Ovary (tissue), 9 donors: ENCODE results near the gene EPB41L1. TPM values are rescaled to one million over a fixed set of nuclear protein-coding genes. Genes with fewer than 3 reads are reported as not detected.

Source experiments
- DNase-seq, 5 donors: peaks; one replicate each; pipeline ENCODE4 v3.0.0-alpha.2; 2019 to 2020
- H3K27ac ChIP-seq, 2 donors: fragments of 200-600 bp; one replicate each; pipeline versions ENCODE4 v1.5.1 to v1.8.0; 2019 to 2022
- H3K27me3 ChIP-seq: fragments of 200-600 bp; one replicate; pipeline ENCODE4 v1.8.0; 2022
- H3K36me3 ChIP-seq: fragments of 200-600 bp; sonication (generic); one replicate; pipeline ENCODE4 v1.5.1; 2019
- H3K4me1 ChIP-seq: one replicate; pipeline ENCODE4 v1.8.1; 2013; ENCODE audit warnings: mild to moderate bottlenecking, moderate library complexity; ENCODE audit not compliant: insufficient read depth
- H3K4me3 ChIP-seq: fragments of 200-600 bp; sonication (generic); one replicate; pipeline ENCODE4 v1.5.1; 2017
- H3K9me3 ChIP-seq, 2 donors: fragments of 200-600 bp in 1 of 2; sonication (generic) in 1 of 2; one replicate each; pipeline versions ENCODE4 v1.5.1 to v1.8.1; 2013 to 2019; ENCODE audit warnings: mild to moderate bottlenecking in 1 of 2, moderate library complexity in 1 of 2
- EP300 ChIP-seq: sonication (generic); formaldehyde crosslinking; IDR thresholded peaks from one replicate; pipeline ENCODE4 v1.6.1; 2017; ENCODE audit warnings: antibody characterized with exemption
- POLR2A ChIP-seq: fragments of 450-650 bp; IDR thresholded peaks from one replicate; pipeline ENCODE4 v1.6.1; 2017; ENCODE audit warnings: antibody characterized with exemption, mild to moderate bottlenecking, moderate library complexity
- WGBS, 3 donors: extraction: QIAGEN DNeasy Blood & Tissue Kit in 1 of 3; methylation state at CpG; one replicate each; pipeline versions ENCODE4 v1.1.5 to v1.1.7; 2013 to 2017; 5-methylcytosine and 5-hydroxymethylcytosine counted together
- intact Hi-C, 4 donors: fragments of 100-400 bp; cut with DNase I; formaldehyde crosslinking; loops; one replicate each; pipeline versions ENCODE4 v1.11.0 to v1.15.1; 2022 to 2023
- polyA plus RNA-seq, 2 donors: library from polyadenylated mRNA; stranded (reverse); fragments of 200-250 nt in 1 of 2; fragments of 350-450 nt in 1 of 2; fragmentation: Illumina TruSeq in 1 of 2; extraction: RNeasy Lipid Tissue Mini Kit (QIAGEN cat#74804) in 1 of 2; gene quantifications; one replicate each; pipeline ENCODE4 v1.2.3, GENCODE V29; 2013 to 2014
- total RNA-seq, 7 donors: library from RNA; depleted of rRNA in 2 of 7; stranded (reverse); fragments of >200 nt in 2 of 7; fragmentation: NEBNext Ultra II Directional in 3 of 7; extraction: Animal tissue kit (Norgen Biotek cat#: 25700) in 3 of 7; gene quantifications; one replicate each; pipeline versions ENCODE4 v1.1.0 to v1.2.4, GENCODE V29; 2016 to 2023
- TF ChIP-seq, protein P1 (sequence below), 3 donors: fragments of 450-650 bp in 2 of 3; fragments of 200-600 bp in 1 of 3; IDR thresholded peaks; one replicate each; pipeline versions ENCODE4 v1.5.1 to v1.8.0; 2016 to 2022; ENCODE audit warnings: antibody characterized with exemption in 3 of 3, mild to moderate bottlenecking in 1 of 3
- donor health status: DM: no; HTN: no; CAD: no; lungs with moderate emphysema.
- donor health status: DM: no; HTN: no; CAD: no.
- donor health status: Bipolar disorder and iron deficiency.
- donor health status: DM: yes; HTN: yes; CAD: no.
- donor health status: DM: no; HTN: no; CAD: no.
- donor health status: DM: yes; HTN: yes; CAD: no.

The EPB41L1 gene
- total and polyA plus RNA-seq, 9 donors = 23.4 to 207 (median 63.2) TPM

DNA sequence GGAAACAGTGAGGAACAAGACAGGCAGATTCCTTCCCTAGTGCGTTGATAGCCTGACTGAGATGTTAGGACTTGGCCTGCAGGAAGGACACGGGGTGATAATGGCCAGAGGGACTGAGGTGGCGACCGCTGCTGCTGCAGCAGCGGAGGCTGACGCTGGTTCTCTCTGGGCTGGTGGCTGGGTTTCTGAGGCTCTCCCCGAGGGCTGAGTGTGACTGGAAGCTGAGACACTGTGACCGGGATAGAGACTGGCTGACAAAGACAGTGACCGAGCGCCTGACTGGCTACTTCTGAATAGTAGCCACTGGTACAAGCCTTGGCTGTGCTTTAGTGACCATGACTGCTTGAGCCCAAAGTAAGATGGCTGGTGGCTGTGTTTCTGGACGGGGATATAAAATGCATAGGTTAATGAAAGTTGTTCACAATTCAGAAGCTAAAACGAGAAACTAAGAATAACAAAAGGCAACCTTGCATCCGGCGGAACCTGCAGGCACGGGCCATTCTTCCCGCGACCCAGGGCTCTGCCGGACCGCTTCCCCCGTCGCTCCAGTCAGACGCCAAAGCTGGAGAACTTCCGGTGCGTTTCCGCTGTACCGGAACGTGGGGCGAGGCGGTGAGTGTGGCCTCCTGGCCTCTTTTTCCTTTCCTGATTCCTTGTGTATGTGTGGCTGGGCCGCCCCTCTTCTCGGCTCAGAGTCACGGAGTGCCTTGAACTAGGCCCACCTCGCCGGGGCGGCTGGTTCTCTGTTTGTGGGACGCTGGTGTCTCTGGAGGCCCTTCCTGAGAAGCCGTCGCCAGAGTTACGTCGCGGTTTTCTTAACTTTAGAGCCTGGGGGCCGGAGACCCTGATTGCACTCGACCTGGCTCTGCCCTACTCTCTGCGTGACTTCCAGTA is 81.6 kb downstream of the EPB41L1 start, which contains the start of gene AAR2:
TSS of gene AAR2 (plus strand) at position 587 of the 894 bp plus-strand sequence. CDS start 3,391 bp downstream, outside the sequence.
- H3K27me3 ChIP-seq = no peaks in the 10 kb centered on the region
- H3K4me1 ChIP-seq = peaks cover 8% of the 10 kb centered on the region
- H3K9me3 ChIP-seq = no peaks in the 10 kb centered on the region
- peak within 1 kb of the TSS; percentile 91 for H3K4me3 ChIP-seq
- 9 to 11% (median 10%) methylated on average over 44 of the region's 44 CpGs for WGBS, 3 donors
- intact Hi-C loops = no loop called here
- H3K36me3 ChIP-seq = no peaks in the 10 kb centered on the region
- H3K27ac ChIP-seq = peak within 1 kb of the TSS; percentile 49 to 62
- peak; percentile 30 for TF ChIP-seq POLR2A
- TF ChIP-seq, protein P1, sequence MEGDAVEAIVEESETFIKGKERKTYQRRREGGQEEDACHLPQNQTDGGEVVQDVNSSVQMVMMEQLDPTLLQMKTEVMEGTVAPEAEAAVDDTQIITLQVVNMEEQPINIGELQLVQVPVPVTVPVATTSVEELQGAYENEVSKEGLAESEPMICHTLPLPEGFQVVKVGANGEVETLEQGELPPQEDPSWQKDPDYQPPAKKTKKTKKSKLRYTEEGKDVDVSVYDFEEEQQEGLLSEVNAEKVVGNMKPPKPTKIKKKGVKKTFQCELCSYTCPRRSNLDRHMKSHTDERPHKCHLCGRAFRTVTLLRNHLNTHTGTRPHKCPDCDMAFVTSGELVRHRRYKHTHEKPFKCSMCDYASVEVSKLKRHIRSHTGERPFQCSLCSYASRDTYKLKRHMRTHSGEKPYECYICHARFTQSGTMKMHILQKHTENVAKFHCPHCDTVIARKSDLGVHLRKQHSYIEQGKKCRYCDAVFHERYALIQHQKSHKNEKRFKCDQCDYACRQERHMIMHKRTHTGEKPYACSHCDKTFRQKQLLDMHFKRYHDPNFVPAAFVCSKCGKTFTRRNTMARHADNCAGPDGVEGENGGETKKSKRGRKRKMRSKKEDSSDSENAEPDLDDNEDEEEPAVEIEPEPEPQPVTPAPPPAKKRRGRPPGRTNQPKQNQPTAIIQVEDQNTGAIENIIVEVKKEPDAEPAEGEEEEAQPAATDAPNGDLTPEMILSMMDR (IDR thresholded peaks at IDR 0.05) = no peak
- peak; percentile 70 to 85 (median 76) for DNase-seq

DNA sequence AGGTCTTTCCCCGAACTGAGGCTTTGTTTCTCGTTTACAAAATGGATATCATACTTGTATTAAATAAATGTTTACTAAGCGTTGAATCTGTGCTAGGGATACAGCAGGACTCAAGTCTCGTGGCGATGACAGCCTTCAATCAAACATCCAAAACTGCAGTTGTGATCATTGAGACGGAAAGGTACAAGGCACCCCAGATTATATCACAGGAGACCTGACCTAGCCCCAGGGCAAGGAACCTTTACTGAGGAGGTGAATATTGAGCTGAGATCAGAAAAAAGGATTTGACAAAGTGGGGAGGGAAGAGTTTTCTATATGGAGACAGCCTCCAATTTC is 82.2 kb downstream of the EPB41L1 start:
- Histone ChIP-seq H3K4me1 (peaks cover 8% of the 10 kb centered on the region), H3K27me3 (no peaks in the 10 kb centered on the region), H3K4me3 (peak overlapping the region; percentile 91), H3K9me3 (no peaks in the 10 kb centered on the region), H3K27ac (peak overlapping the region; percentile 49 to 62), H3K36me3 (no peaks in the 10 kb centered on the region)
- no peak for DNase-seq
- 0 to 1% (median 0%) methylated on average over 6 of the region's 6 CpGs for WGBS, 3 donors
- TF ChIP-seq, protein P1 (IDR thresholded peaks at IDR 0.05) = no peak
- TF ChIP-seq POLR2A (no peak), EP300 (no peak)
- intact Hi-C loops = no loop called here

DNA sequence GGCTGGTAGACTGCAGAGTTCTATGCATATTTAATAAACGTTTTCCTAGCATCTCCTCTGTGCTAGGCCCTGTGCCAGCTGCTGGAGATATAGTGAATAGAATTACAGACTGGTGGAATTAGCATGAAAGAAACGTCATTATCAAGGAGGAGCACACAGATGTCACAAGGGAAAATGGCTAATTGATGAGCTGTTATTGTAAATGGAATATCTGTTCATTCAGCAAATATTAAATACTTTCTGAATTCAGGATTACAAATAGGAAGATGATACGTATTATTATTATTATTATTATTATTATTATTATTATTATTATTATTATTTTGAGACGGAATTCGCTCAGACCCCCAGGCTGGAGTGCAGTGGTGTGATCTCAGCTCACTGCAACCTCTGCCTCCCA is 82.9 kb downstream of the EPB41L1 start:
- no peaks in the 10 kb centered on the region for H3K36me3 ChIP-seq
- H3K27ac ChIP-seq = no peak overlapping the region
- H3K4me1 ChIP-seq = peaks cover 8% of the 10 kb centered on the region
- no peaks in the 10 kb centered on the region for H3K27me3 ChIP-seq
- no peak for DNase-seq
- peak overlapping the region; percentile 91 for H3K4me3 ChIP-seq
- intact Hi-C loops = no loop called here
- 45 to 52% (median 50%) methylated on average over 5 of the region's 5 CpGs for WGBS, 3 donors
- no peak for TF ChIP-seq EP300
- TF ChIP-seq, protein P1 (IDR thresholded peaks at IDR 0.05) = no peak
- TF ChIP-seq POLR2A = no peak
- no peaks in the 10 kb centered on the region for H3K9me3 ChIP-seq

DNA sequence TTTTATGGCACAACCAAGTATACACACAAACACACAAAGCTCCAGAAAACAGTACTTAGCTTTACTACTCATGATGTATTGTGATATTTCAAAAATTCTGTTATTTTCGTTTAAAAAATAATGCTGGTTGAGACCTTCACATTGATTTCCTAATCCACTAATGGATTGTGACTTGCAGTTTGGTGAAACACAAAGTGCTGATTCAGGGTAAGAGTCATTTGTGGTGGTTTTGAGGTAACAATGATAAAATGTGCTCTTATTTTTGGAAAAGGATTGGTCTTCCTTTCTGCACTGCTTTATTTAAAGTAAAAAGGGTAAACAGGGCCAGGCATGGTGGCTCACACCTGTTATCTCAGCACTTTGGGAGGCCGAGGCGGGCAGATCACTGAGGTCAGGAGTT is 83.6 kb downstream of the EPB41L1 start:
- peaks cover 8% of the 10 kb centered on the region for H3K4me1 ChIP-seq
- intact Hi-C loops = no loop called here
- 78 to 86% (median 83%) methylated on average over 3 of the region's 3 CpGs for WGBS, 3 donors
- no peaks in the 10 kb centered on the region for H3K9me3 ChIP-seq
- no peaks in the 10 kb centered on the region for H3K27me3 ChIP-seq
- TF ChIP-seq EP300 (no peak), POLR2A (no peak)
- TF ChIP-seq, protein P1 (IDR thresholded peaks at IDR 0.05) = no peak
- no peak overlapping the region for H3K27ac ChIP-seq
- no peak for DNase-seq
- H3K36me3 ChIP-seq = no peaks in the 10 kb centered on the region
- no peak overlapping the region for H3K4me3 ChIP-seq
